PC-3 (cell line): ENCODE results near the gene DCLK1.

Experiments
- CTCF ChIP-seq: fragments of 300-600 bp; sonication (generic); conservative IDR thresholded peaks from 2 replicates; pipeline ENCODE4 v1.5.1; 2017; ENCODE audit warnings: antibody characterized with exemption, low read depth, mild to moderate bottlenecking, low read length
- EZH2 ChIP-seq: fragments of 300-600 bp; sonication (generic); IDR thresholded peaks from one replicate; pipeline ENCODE4 v1.6.1; 2017; ENCODE audit warnings: antibody characterized with exemption, mild to moderate bottlenecking, low read length; ENCODE audit not compliant: unreplicated experiment

GRCh38 chr13:36147330-36147729 is 16.1 kb upstream of the DCLK1 start:
- TF ChIP-seq CTCF: no peak
- TF ChIP-seq EZH2: no peak
